GM19455 (cell line): ENCODE results near the gene PIK3AP1.
"Not testable (repeated sequence)": the region's sequence is repeated elsewhere in the genome, so short reads cannot be mapped to it uniquely, and the experiment has no call there.

Source experiments
- ATAC-seq: cut with Tn5 transposase; IDR thresholded peaks from one replicate; pipeline ENCODE4 v1.9.1; 2021; ENCODE audit not compliant: unreplicated experiment

Gene PIK3AP1

GRCh38 chr10:96699613-96700012 is 20.7 kb downstream of the PIK3AP1 start:
- ATAC-seq = no peak

- ATAC-seq = not testable (repeated sequence)
Observed at GRCh38 chr10:96698305-96698704, 22.0 kb downstream of the PIK3AP1 start.

GRCh38 chr10:96697438-96697837 is 22.9 kb downstream of the PIK3AP1 start:
- no peak for ATAC-seq

- ATAC-seq = no peak
Observed at GRCh38 chr10:96696845-96697425, 23.4 kb downstream of the PIK3AP1 start.

- no peak for ATAC-seq
Observed at GRCh38 chr10:96695975-96696634, 24.2 kb downstream of the PIK3AP1 start.

- no peak for ATAC-seq
Observed at GRCh38 chr10:96695366-96695765, 24.9 kb downstream of the PIK3AP1 start.

GRCh38 chr10:96693431-96693830 is 26.9 kb downstream of the PIK3AP1 start:
- no peak for ATAC-seq

- ATAC-seq = no peak
Observed at GRCh38 chr10:96692427-96692826, 27.9 kb downstream of the PIK3AP1 start.

- ATAC-seq = no peak
Observed at GRCh38 chr10:96691761-96692160, 28.6 kb downstream of the PIK3AP1 start.

- ATAC-seq = no peak
Observed at GRCh38 chr10:96690755-96691730, 29.3 kb downstream of the PIK3AP1 start.

GRCh38 chr10:96688789-96689188 is 31.5 kb downstream of the PIK3AP1 start:
- ATAC-seq = no peak

GRCh38 chr10:96687317-96688012 is 32.8 kb downstream of the PIK3AP1 start:
- ATAC-seq = no peak

GRCh38 chr10:96686514-96686913 is 33.8 kb downstream of the PIK3AP1 start:
- ATAC-seq = no peak

GRCh38 chr10:96685306-96685705 is 35.0 kb downstream of the PIK3AP1 start:
- no peak for ATAC-seq

- ATAC-seq = no peak
Observed at GRCh38 chr10:96684826-96685225, 35.5 kb downstream of the PIK3AP1 start.

- no peak for ATAC-seq
Observed at GRCh38 chr10:96683710-96684109, 36.6 kb downstream of the PIK3AP1 start.

- no peak for ATAC-seq
Observed at GRCh38 chr10:96683065-96683464, 37.2 kb downstream of the PIK3AP1 start.

- no peak for ATAC-seq
Observed at GRCh38 chr10:96681524-96681923, 38.8 kb downstream of the PIK3AP1 start.

GRCh38 chr10:96680463-96680862 is 39.9 kb downstream of the PIK3AP1 start:
- not testable (repeated sequence) for ATAC-seq

GRCh38 chr10:96678725-96679124 is 41.6 kb downstream of the PIK3AP1 start:
- ATAC-seq = no peak
